Epidermal melanocyte (primary cell): ENCODE data around the gene MAML2.

ENCODE experiments used
- DNase-seq: peaks from one replicate; pipeline ENCODE4 v3.0.0; 2011; ENCODE audit warnings: low spot score; ENCODE audit not compliant: insufficient read length

Gene MAML2

GRCh38 chr11:95985174-95985808, 357.7 kb downstream of the MAML2 start:
- DNase-seq = no peak

- no peak for DNase-seq
Measured at GRCh38 chr11:95984072-95984471, 358.9 kb downstream of the MAML2 start.

GRCh38 chr11:95977534-95978174, 365.3 kb downstream of the MAML2 start:
- DNase-seq = no peak

GRCh38 chr11:95976550-95976949, 366.4 kb downstream of the MAML2 start:
- no peak for DNase-seq

- DNase-seq = no peak
Measured at GRCh38 chr11:95975343-95975742, 367.7 kb downstream of the MAML2 start.

GRCh38 chr11:95972060-95972459, 370.9 kb downstream of the MAML2 start:
- DNase-seq = no peak

- DNase-seq = no peak
Measured at GRCh38 chr11:95968585-95968984, 374.4 kb downstream of the MAML2 start.

GRCh38 chr11:95964281-95964680, 378.7 kb downstream of the MAML2 start:
- no peak for DNase-seq

GRCh38 chr11:95961758-95962157, 381.2 kb downstream of the MAML2 start:
- no peak for DNase-seq

- DNase-seq = no peak
Measured at GRCh38 chr11:95950905-95951304, 392.1 kb downstream of the MAML2 start.

- DNase-seq = no peak
Measured at GRCh38 chr11:95948637-95949036, 394.4 kb downstream of the MAML2 start.

GRCh38 chr11:95944623-95945022, 398.4 kb downstream of the MAML2 start:
- DNase-seq = no peak

GRCh38 chr11:95943546-95943945, 399.4 kb downstream of the MAML2 start:
- DNase-seq = no peak

GRCh38 chr11:95939091-95939490, 403.9 kb downstream of the MAML2 start:
- no peak for DNase-seq

- DNase-seq = no peak
Measured at GRCh38 chr11:95937358-95937757, 405.6 kb downstream of the MAML2 start.

- DNase-seq = no peak
Measured at GRCh38 chr11:95933594-95933993, 409.4 kb downstream of the MAML2 start.

- no peak for DNase-seq
Measured at GRCh38 chr11:95931916-95932315, 411.1 kb downstream of the MAML2 start.

- DNase-seq = no peak
Measured at GRCh38 chr11:95930948-95931347, 412.0 kb downstream of the MAML2 start.

GRCh38 chr11:95926726-95927125, 416.3 kb downstream of the MAML2 start:
- no peak for DNase-seq
